K562 (cell line): ENCODE results near the gene MXRA7. TPM values are rescaled to one million over a fixed set of nuclear protein-coding genes. Genes with fewer than 3 reads are reported as not detected.

ENCODE experiments used
- CCNT2 ChIP-seq: IDR thresholded peaks from 2 replicates; pipeline ENCODE4 v1.6.1; 2011; ENCODE audit warnings: borderline replicate concordance, low read depth, mild to moderate bottlenecking, moderate library complexity, mixed read lengths, low read length; ENCODE audit not compliant: insufficient read length; ENCODE audit errors: extremely low read depth
- DNMT1 ChIP-seq: fragments of 450-650 bp; IDR thresholded peaks from 2 replicates; pipeline ENCODE4 v1.6.1; 2016; ENCODE audit warnings: antibody characterized with exemption, mild to moderate bottlenecking
- GTF2F1 ChIP-seq: IDR thresholded peaks from 2 replicates; pipeline ENCODE4 v1.6.1; 2011; ENCODE audit warnings: low read depth, low read length, improper control_type of control experiment
- IRF1 ChIP-seq: sonication (generic); formaldehyde crosslinking; IDR thresholded peaks from 2 replicates; pipeline ENCODE4 v1.8.0; 2022; ENCODE audit warnings: missing genetic modification reagents, mild to moderate bottlenecking, borderline replicate concordance
- KAT8 ChIP-seq: fragments of 450-650 bp; IDR thresholded peaks from 2 replicates; pipeline ENCODE4 v1.6.1; 2016; ENCODE audit warnings: low read depth, mild to moderate bottlenecking
- KDM4B ChIP-seq, 2 experiments: fragments of 450-650 bp in 1 of 2; sonication (generic) in 1 of 2; IDR thresholded peaks; 2 replicates each; pipeline ENCODE4 v1.6.1; 2016 to 2017; ENCODE audit warnings: borderline replicate concordance in 2 of 2, antibody characterized with exemption in 1 of 2, low read depth in 1 of 2, mild to moderate bottlenecking in 1 of 2
- MECOM ChIP-seq: fragments of 250-450 bp; sonication (Bioruptor Pico); IDR thresholded peaks from 2 replicates; pipeline ENCODE4 v1.8.0; 2022; ENCODE audit warnings: inconsistent platforms
- MEF2A ChIP-seq: IDR thresholded peaks from 2 replicates; pipeline ENCODE4 v1.6.1; 2011; ENCODE audit warnings: low read depth, mild to moderate bottlenecking, low read length, moderate library complexity; ENCODE audit not compliant: control insufficient read depth
- MLLT1 ChIP-seq, 2 experiments: fragments of 450-650 bp; IDR thresholded peaks; 2 replicates each; pipeline ENCODE4 v1.6.1; 2016
- NCOR1 ChIP-seq: fragments of 450-650 bp; IDR thresholded peaks from 2 replicates; pipeline ENCODE4 v1.6.1; 2016; ENCODE audit warnings: mild to moderate bottlenecking, moderate library complexity
- NFRKB ChIP-seq: fragments of 450-650 bp; IDR thresholded peaks from 2 replicates; pipeline ENCODE4 v1.6.1; 2016; ENCODE audit warnings: low read depth
- SAFB ChIP-seq: fragments of 200-400 bp; formaldehyde crosslinking; IDR thresholded peaks from 2 replicates; pipeline ENCODE4 v1.6.1; 2017; ENCODE audit warnings: low read depth, low read length, borderline replicate concordance
- SRF ChIP-seq, 2 experiments: fragments of 250-450, 450-650 bp in 1 of 2; sonication (Bioruptor Pico) in 1 of 2; sonication (generic) in 1 of 2; formaldehyde crosslinking; IDR thresholded peaks; 2 replicates each; pipeline versions ENCODE4 v1.5.0 to v1.5.1; 2020 to 2022; ENCODE audit warnings: mild to moderate bottlenecking in 1 of 2, missing genetic modification reagents in 1 of 2
- SRSF7 ChIP-seq: fragments of 200-400 bp; formaldehyde crosslinking; optimal IDR thresholded peaks from 2 replicates; pipeline ENCODE3; 2017; ENCODE audit warnings: mild to moderate bottlenecking, low read depth, low read length
- SUPT5H ChIP-seq: fragments of 450-650 bp; IDR thresholded peaks from 2 replicates; pipeline ENCODE4 v1.6.1; 2016
- TBP ChIP-seq: optimal IDR thresholded peaks from 2 replicates; pipeline ENCODE3; 2011; ENCODE audit warnings: low read depth, low read length, improper control_type of control experiment
- TCF7 ChIP-seq: sonication (generic); IDR thresholded peaks from 2 replicates; pipeline ENCODE4 v1.6.1; 2016; ENCODE audit warnings: antibody characterized with exemption, borderline replicate concordance
- TCFL5 ChIP-seq: fragments of 250-450 bp; sonication (Bioruptor Pico); conservative IDR thresholded peaks from 2 replicates; pipeline ENCODE4 v1.6.1; 2021; ENCODE audit warnings: mild to moderate bottlenecking, moderate library complexity, matching md5 sums
- VEZF1 ChIP-seq: fragments of 200-800 bp; sonication (Bioruptor generic); IDR thresholded peaks from 2 replicates; pipeline ENCODE4 v1.6.1; 2017; ENCODE audit warnings: missing genetic modification characterization, missing compliant biosample characterization
- ZBTB17 ChIP-seq: fragments of 450-650 bp; formaldehyde crosslinking; IDR thresholded peaks from 2 replicates; pipeline ENCODE4 v1.4.0; 2020; ENCODE audit warnings: mild to moderate bottlenecking
- ZNF444 ChIP-seq: fragments of 250-450 bp; sonication (Bioruptor Pico); IDR thresholded peaks from 2 replicates; pipeline ENCODE4 v1.4.0; 2020; ENCODE audit warnings: mild to moderate bottlenecking, moderate library complexity
- ZNF695 ChIP-seq: fragments of 450-650 bp; formaldehyde crosslinking; IDR thresholded peaks from 2 replicates; pipeline ENCODE4 v1.4.0; 2020; ENCODE audit warnings: mild to moderate bottlenecking, moderate library complexity
- ZNF740 ChIP-seq, 3 experiments: fragments of 200-800 bp in 1 of 3; sonication (Bioruptor generic) in 1 of 3; sonication (generic) in 1 of 3; formaldehyde crosslinking in 1 of 3; IDR thresholded peaks; 2 replicates each; pipeline versions ENCODE4 v1.6.1 to v1.8.0; 2016 to 2022; ENCODE audit warnings: mild to moderate bottlenecking in 2 of 3, missing compliant biosample characterization in 2 of 3, missing genetic modification characterization in 2 of 3, missing genetic modification reagents in 1 of 3
- ZNF764 ChIP-seq: fragments of 250-450 bp; sonication (Bioruptor Pico); IDR thresholded peaks from 2 replicates; pipeline ENCODE4 v1.4.0; 2020; ENCODE audit warnings: low read depth, mild to moderate bottlenecking, moderate library complexity
- polyA plus RNA-seq, 8 experiments: library from polyadenylated mRNA; depleted of rRNA in 4 of 8; stranded (reverse) in 5 of 8; unstranded in 3 of 8; fragments of >200 nt; fragmentation: Nextera tagmentation in 2 of 8; fragmentation: Illumina TruSeq in 1 of 8; extraction: Ambion mirVana in 2 of 8; extraction: Trizol in 1 of 8; gene quantifications; 2 replicates each; pipeline versions ENCODE4 v1.2.1 to v1.2.3, GENCODE V29; 2011 to 2014; ENCODE audit warnings: inconsistent platforms in 1 of 8, missing spikeins in 1 of 8
- total RNA-seq, 7 experiments: library from RNA; depleted of rRNA in 6 of 7; stranded (reverse); fragments of >200 nt in 6 of 7; fragmentation: Illumina TruSeq in 2 of 7; extraction: Trizol in 2 of 7; gene quantifications; 2 replicates each; pipeline versions ENCODE4 v1.2.1 to v1.2.3, GENCODE V29; 2011 to 2021; ENCODE audit warnings: low replicate concordance in 1 of 7

Gene MXRA7
- total and polyA plus RNA-seq, 9 of the 15 experiments (the other 6 are each of a cell fraction or from before 2014, with no cell fraction given), result 2.6 to 38.4 (median 14.3) TPM

GRCh38 chr17:76659928-76660655 is 50.7 kb downstream of the MXRA7 start (continued):
- TF ChIP-seq ZNF764 (CRISPR knock-in tag) (no peak), DNMT1 (no peak), CCNT2 (peak; percentile 78), KAT8 (no peak), SRF (CRISPR knock-in tag; IDR thresholded peaks at IDR 0.05) (no peak), MECOM (0 out of 2 replicates have a peak, but pooled peaks have one; percentile 16), NCOR1 (peak; percentile 63), SRSF7 (no peak), MEF2A (no peak), ZNF444 (CRISPR knock-in tag) (no peak), IRF1 (CRISPR knock-in tag) (no peak), TCFL5 (CRISPR knock-in tag) (no peak), SUPT5H (no peak), VEZF1 (0 out of 2 replicates have a peak, but pooled peaks have one; percentile 16), TBP (no peak), ZBTB17 (CRISPR knock-in tag) (no peak), NFRKB (no peak), ZNF740 (CRISPR knock-in tag; IDR thresholded peaks at IDR 0.05) (no peak), ZNF740 (tag; IDR thresholded peaks at IDR 0.05) (no peak), TCF7 (no peak), MLLT1 (IDR thresholded peaks at IDR 0.05) (no peak), KDM4B (IDR thresholded peaks at IDR 0.05; ENCODE audit: borderline replicate concordance in 2 of 2, low read depth in 1 of 2) (no peak), ZNF695 (CRISPR knock-in tag) (no peak), SAFB (no peak), GTF2F1 (no peak)
